Activated naive CD4-positive, alpha-beta T cell treated with anti-CD3 and anti-CD28 coated beads, Interleukin-2, amount 50 U/mL, for 24 hours (primary cell): ENCODE data around the gene CLK1.
"Not testable (repeated sequence)": the region's sequence is repeated elsewhere in the genome, so short reads cannot be mapped to it uniquely, and the experiment has no call there.

ENCODE experiments used
- H3K27ac Mint-ChIP-seq: one replicate; pipeline ENCODE4 v1.8.0; 2021; ENCODE audit warnings: mild to moderate bottlenecking, mixed read lengths
- H3K27me3 Mint-ChIP-seq: one replicate; pipeline ENCODE4 v1.8.0; 2021; ENCODE audit warnings: mixed read lengths
- H3K36me3 Mint-ChIP-seq: one replicate; pipeline ENCODE4 v1.8.0; 2021; ENCODE audit warnings: mixed read lengths
- H3K4me1 Mint-ChIP-seq: one replicate; pipeline ENCODE4 v1.8.0; 2021; ENCODE audit warnings: mixed read lengths
- H3K4me3 Mint-ChIP-seq: one replicate; pipeline ENCODE4 v1.8.0; 2021; ENCODE audit warnings: mild to moderate bottlenecking, mixed read lengths
- H3K9me3 Mint-ChIP-seq: one replicate; pipeline ENCODE4 v1.8.0; 2021; ENCODE audit warnings: mixed read lengths

Gene CLK1

GRCh38 chr2:200864176-200865034 is at the start of gene CLK1:
Gene CLK1, minus strand, starts transcription at chr2:200864658. Its CDS starts 2,796 bp downstream, at chr2:200861862.
- Mint-ChIP-seq H3K27ac (peak within 1 kb of the TSS; percentile 99), H3K4me3 (peak within 1 kb of the TSS; percentile 99), H3K4me1 (peaks cover 33% of the 10 kb centered on the region), H3K36me3 (peaks cover 24% of the 10 kb centered on the region), H3K9me3 (no peaks in the 10 kb centered on the region), H3K27me3 (no peaks in the 10 kb centered on the region)

GRCh38 chr2:200913654-200914053 is 49.2 kb upstream of the CLK1 start:
- no peaks in the 10 kb centered on the region for H3K4me1 Mint-ChIP-seq
- no peak overlapping the region for H3K4me3 Mint-ChIP-seq
- peak overlapping the region; percentile 66 for H3K27ac Mint-ChIP-seq
- H3K36me3 Mint-ChIP-seq, result peaks cover 5% of the 10 kb centered on the region
- no peaks in the 10 kb centered on the region for H3K9me3 Mint-ChIP-seq
- no peaks in the 10 kb centered on the region for H3K27me3 Mint-ChIP-seq

DNA sequence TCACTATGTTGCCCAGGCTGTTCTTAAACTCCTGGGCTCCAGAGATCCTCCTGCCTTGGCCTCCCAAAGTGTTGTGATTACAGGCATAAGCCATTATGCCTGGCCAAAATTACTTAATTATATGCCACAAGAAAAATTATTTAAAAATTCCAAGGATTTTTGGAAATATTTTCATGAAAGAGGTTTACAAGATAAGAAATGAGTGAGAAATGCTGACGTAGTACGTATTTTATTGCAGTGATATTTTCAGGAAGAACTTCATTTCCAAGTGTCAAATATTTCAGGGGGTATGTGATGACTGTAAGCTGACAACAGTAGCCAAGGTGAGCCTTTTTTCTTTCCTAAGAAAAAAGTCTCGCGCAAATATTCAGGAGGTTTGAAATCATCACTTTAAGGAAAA is 45.5 kb upstream of the CLK1 start:
- H3K27ac Mint-ChIP-seq, result no peak overlapping the region

GRCh38 chr2:200905618-200906296 is 41.3 kb upstream of the CLK1 start:
- Mint-ChIP-seq H3K4me3 (no peak overlapping the region), H3K9me3 (no peaks in the 10 kb centered on the region), H3K27ac (no peak overlapping the region), H3K36me3 (no peaks in the 10 kb centered on the region), H3K4me1 (peaks cover 9% of the 10 kb centered on the region), H3K27me3 (no peaks in the 10 kb centered on the region)

More for the DNA sequence above, 45.5 kb upstream of the CLK1 start:
- no peak overlapping the region for H3K4me3 Mint-ChIP-seq
- H3K36me3 Mint-ChIP-seq, result peaks cover 5% of the 10 kb centered on the region
- H3K4me1 Mint-ChIP-seq, result no peaks in the 10 kb centered on the region
- H3K9me3 Mint-ChIP-seq, result no peaks in the 10 kb centered on the region
- H3K27me3 Mint-ChIP-seq, result no peaks in the 10 kb centered on the region

- peaks cover 9% of the 10 kb centered on the region for H3K4me1 Mint-ChIP-seq
- no peaks in the 10 kb centered on the region for H3K27me3 Mint-ChIP-seq
- no peaks in the 10 kb centered on the region for H3K9me3 Mint-ChIP-seq
- peak overlapping the region; percentile 36 for H3K27ac Mint-ChIP-seq
- H3K36me3 Mint-ChIP-seq, result peaks cover 7% of the 10 kb centered on the region
- no peak overlapping the region for H3K4me3 Mint-ChIP-seq
Observed at GRCh38 chr2:200901459-200902072, 37.1 kb upstream of the CLK1 start.

DNA sequence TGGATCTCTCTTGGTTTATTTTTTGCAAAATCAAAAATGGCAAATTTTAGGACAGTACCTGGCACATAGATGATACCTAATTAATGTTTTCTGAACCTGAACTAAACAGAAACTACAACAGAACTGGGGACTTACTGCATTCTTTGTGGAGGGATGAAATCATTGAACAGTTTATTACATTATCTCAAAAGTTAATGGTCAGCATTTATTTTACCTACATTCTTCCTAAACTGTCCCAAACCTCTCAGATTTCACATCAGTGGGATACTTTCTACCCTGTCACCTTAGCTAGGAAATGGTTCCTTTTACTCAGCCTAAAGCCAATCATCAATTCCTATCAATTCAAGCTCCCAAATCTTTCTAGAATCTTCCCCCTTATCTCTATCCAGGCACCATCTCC is 35.0 kb upstream of the CLK1 start:
- H3K4me3 Mint-ChIP-seq, result no peak overlapping the region
- no peaks in the 10 kb centered on the region for H3K9me3 Mint-ChIP-seq
- peaks cover 9% of the 10 kb centered on the region for H3K4me1 Mint-ChIP-seq
- no peaks in the 10 kb centered on the region for H3K27me3 Mint-ChIP-seq
- peak overlapping the region; percentile 44 for H3K27ac Mint-ChIP-seq
- peaks cover 11% of the 10 kb centered on the region for H3K36me3 Mint-ChIP-seq

DNA sequence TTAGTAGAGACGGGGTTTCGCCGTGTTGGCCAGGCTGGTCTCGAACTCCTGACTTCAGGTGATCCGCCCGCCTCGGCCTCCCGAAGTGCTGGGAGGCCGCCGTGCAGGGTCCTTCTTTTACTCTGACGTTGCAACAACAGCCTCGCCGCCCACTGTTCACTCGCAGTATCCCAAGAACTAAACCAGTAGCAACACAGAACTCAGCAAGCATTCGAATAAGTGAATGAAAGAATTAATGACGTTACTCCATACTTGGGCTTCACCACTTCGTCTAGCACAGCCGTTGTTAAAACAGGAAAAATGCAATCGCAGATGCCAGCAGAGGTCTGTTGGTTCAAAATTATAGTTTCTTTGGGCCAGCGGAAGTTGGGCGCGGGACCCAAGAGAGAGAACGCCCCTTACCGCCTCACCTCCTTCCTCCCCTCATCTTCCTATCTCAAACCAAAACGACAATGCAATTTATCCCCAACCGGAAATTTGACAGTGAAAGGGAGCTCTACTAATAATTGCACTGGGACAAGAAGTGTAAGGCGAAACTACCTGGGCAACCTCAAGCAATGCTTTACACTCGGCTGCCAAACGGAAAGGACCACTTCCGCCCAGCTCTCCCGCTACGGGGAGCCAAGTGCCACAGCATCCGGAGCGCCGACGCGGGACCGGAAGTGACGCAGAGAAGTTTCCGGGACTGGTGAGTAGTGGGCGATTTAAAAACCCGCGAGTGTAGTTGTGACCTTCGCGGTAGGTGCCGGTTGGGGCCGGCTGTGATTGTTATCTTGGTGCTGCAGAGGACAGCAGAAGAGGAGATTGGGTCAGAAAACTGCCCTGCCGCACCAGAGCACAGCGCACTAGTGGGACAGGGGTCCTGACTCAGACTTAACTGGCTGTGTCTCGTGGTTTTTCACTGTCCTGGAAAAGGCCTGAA is 24.5 kb upstream of the CLK1 start, which contains the start of the genes NIF3L1 and PPIL3:
Gene NIF3L1 (plus strand): TSS at position 668 of the 922 bp plus-strand sequence. CDS start 2,573 bp downstream, outside the sequence.
Gene PPIL3 (minus strand): TSS at position 374 of the 922 bp plus-strand sequence. CDS start 1,462 bp downstream, outside the sequence.
- peak within 1 kb of the TSS; percentile 99 for H3K27ac Mint-ChIP-seq
- H3K4me1 Mint-ChIP-seq, result peaks cover 51% of the 10 kb centered on the region
- H3K4me3 Mint-ChIP-seq, result peak within 1 kb of the TSS; percentile 97
- H3K27me3 Mint-ChIP-seq, result no peaks in the 10 kb centered on the region
- peaks cover 8% of the 10 kb centered on the region for H3K36me3 Mint-ChIP-seq
- H3K9me3 Mint-ChIP-seq, result no peaks in the 10 kb centered on the region

DNA sequence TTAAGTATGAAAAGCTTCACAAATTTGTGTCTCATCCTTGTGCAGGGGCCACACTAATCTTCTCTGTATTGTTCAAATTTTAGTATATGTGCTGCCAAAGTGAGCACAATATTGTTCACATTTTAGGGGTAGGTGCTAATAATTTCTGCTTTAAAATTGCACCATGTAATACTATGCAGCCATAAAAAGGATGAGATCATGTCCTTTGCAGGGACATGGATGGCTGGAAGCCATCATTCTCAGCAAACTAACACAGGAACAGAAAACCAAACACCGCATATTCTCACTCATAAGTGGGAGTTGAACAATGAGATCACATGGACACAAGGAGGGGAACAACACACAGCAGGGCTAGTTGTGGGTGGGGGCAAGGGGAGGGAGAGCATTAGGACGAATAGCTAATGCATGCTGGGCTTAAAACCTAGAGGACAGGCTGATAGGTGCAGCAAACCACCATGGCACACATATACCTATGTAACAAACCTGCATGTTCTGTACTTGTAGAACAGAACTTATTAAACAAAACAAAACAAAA is 17.3 kb upstream of the CLK1 start:
- Mint-ChIP-seq H3K4me1 (peaks cover 16% of the 10 kb centered on the region), H3K36me3 (peaks cover 13% of the 10 kb centered on the region)
- H3K27ac Mint-ChIP-seq, H3K27me3 Mint-ChIP-seq, H3K4me3 Mint-ChIP-seq, H3K9me3 Mint-ChIP-seq: not testable (repeated sequence)

GRCh38 chr2:200878289-200878880 is 13.9 kb upstream of the CLK1 start:
- H3K4me1 Mint-ChIP-seq, result peaks cover 9% of the 10 kb centered on the region
- no peaks in the 10 kb centered on the region for H3K27me3 Mint-ChIP-seq
- no peak overlapping the region for H3K27ac Mint-ChIP-seq
- peaks cover 19% of the 10 kb centered on the region for H3K36me3 Mint-ChIP-seq
- no peak overlapping the region for H3K4me3 Mint-ChIP-seq
- H3K9me3 Mint-ChIP-seq, result no peaks in the 10 kb centered on the region

DNA sequence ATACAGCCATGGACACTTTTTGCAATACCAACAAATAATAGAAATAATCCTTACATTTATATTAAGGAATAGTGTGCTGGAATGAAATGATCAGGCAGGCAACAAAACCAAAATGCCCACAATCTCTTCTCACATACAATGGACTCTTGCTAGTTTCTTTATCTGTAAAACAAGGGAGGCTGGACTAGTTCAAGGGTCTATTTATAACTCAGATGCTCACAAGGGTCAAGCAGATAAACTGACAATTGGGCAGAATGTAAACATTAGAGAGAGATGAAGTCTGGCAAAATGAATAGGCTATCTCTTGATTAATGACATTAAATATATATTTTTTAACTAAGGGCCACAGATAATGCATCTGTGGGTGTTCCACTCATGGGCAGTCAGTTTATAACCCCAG is 13.0 kb upstream of the CLK1 start:
- peaks cover 5% of the 10 kb centered on the region for H3K4me1 Mint-ChIP-seq
- peaks cover 16% of the 10 kb centered on the region for H3K36me3 Mint-ChIP-seq
- no peaks in the 10 kb centered on the region for H3K9me3 Mint-ChIP-seq
- no peak overlapping the region for H3K27ac Mint-ChIP-seq
- H3K27me3 Mint-ChIP-seq, result no peaks in the 10 kb centered on the region
- no peak overlapping the region for H3K4me3 Mint-ChIP-seq

- Mint-ChIP-seq H3K4me3 (no peak overlapping the region), H3K27me3 (no peaks in the 10 kb centered on the region), H3K27ac (no peak overlapping the region), H3K36me3 (peaks cover 13% of the 10 kb centered on the region), H3K4me1 (peaks cover 1% of the 10 kb centered on the region), H3K9me3 (no peaks in the 10 kb centered on the region)
Observed at GRCh38 chr2:200873560-200873959, 9.1 kb upstream of the CLK1 start.

DNA sequence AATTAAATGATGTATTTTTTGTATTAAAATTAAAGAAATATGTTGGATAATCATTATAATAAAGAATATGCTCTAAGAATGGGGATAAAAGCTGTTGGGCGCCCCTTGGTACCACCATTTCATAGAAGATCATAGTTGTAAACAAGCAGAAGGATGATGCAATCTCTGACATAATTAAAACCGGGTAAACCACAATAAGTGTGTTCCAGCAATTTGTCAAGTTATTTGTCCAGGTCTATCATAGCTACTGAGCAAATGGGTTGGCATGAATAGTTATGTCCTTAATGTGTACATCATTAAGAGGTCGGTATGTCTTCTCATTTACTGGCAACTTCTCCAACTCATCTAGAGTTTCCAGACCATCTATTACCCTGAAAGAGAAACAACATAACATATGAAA is 6.7 kb upstream of the CLK1 start:
- H3K4me3 Mint-ChIP-seq, result no peak overlapping the region
- no peaks in the 10 kb centered on the region for H3K9me3 Mint-ChIP-seq
- no peak overlapping the region for H3K27ac Mint-ChIP-seq
- peaks cover 8% of the 10 kb centered on the region for H3K36me3 Mint-ChIP-seq
- no peaks in the 10 kb centered on the region for H3K27me3 Mint-ChIP-seq
- no peaks in the 10 kb centered on the region for H3K4me1 Mint-ChIP-seq

GRCh38 chr2:200869014-200869413 is 4.6 kb upstream of the CLK1 start:
- peaks cover 2% of the 10 kb centered on the region for H3K36me3 Mint-ChIP-seq
- H3K27ac Mint-ChIP-seq, result no peak overlapping the region
- H3K4me3 Mint-ChIP-seq, result no peak overlapping the region
- H3K27me3 Mint-ChIP-seq, result no peaks in the 10 kb centered on the region
- peaks cover 8% of the 10 kb centered on the region for H3K4me1 Mint-ChIP-seq
- H3K9me3 Mint-ChIP-seq, result no peaks in the 10 kb centered on the region

- Mint-ChIP-seq H3K4me1 (peaks cover 39% of the 10 kb centered on the region), H3K27ac (peak overlapping the region; percentile 99)
Observed at GRCh38 chr2:200863782-200864175, 679 bp downstream of the CLK1 start.

More at GRCh38 chr2:200863782-200864175, 679 bp downstream of the CLK1 start:
- Mint-ChIP-seq H3K4me3 (peak overlapping the region; percentile 99), H3K27me3 (no peaks in the 10 kb centered on the region), H3K36me3 (peaks cover 26% of the 10 kb centered on the region), H3K9me3 (no peaks in the 10 kb centered on the region)
